Activated naive CD8-positive, alpha-beta T cell (primary cell): ENCODE data around the gene COL1A2.

Source experiments
- H3K27ac Mint-ChIP-seq: one replicate; pipeline ENCODE4 v1.8.0; 2021; ENCODE audit warnings: mixed read lengths
- H3K27me3 Mint-ChIP-seq: one replicate; pipeline ENCODE4 v1.8.0; 2021; ENCODE audit warnings: mixed read lengths
- H3K36me3 Mint-ChIP-seq: one replicate; pipeline ENCODE4 v1.8.0; 2021; ENCODE audit warnings: mixed read lengths
- H3K4me1 Mint-ChIP-seq: one replicate; pipeline ENCODE4 v1.8.0; 2021; ENCODE audit warnings: low read depth, mixed read lengths
- H3K4me3 Mint-ChIP-seq: one replicate; pipeline ENCODE4 v1.8.0; 2021; ENCODE audit warnings: mild to moderate bottlenecking, mixed read lengths
- H3K9me3 Mint-ChIP-seq: one replicate; pipeline ENCODE4 v1.8.0; 2021; ENCODE audit warnings: low read depth, mixed read lengths

The COL1A2 gene

GRCh38 chr7:94412762-94413322 lies 18.1 kb downstream of the COL1A2 start:
- H3K4me1 Mint-ChIP-seq: no peaks in the 10 kb centered on the region
- H3K36me3 Mint-ChIP-seq: no peaks in the 10 kb centered on the region
- H3K27ac Mint-ChIP-seq: no peak overlapping the region
- no peak overlapping the region for H3K4me3 Mint-ChIP-seq
- no peaks in the 10 kb centered on the region for H3K9me3 Mint-ChIP-seq
- peaks cover 4% of the 10 kb centered on the region for H3K27me3 Mint-ChIP-seq

DNA sequence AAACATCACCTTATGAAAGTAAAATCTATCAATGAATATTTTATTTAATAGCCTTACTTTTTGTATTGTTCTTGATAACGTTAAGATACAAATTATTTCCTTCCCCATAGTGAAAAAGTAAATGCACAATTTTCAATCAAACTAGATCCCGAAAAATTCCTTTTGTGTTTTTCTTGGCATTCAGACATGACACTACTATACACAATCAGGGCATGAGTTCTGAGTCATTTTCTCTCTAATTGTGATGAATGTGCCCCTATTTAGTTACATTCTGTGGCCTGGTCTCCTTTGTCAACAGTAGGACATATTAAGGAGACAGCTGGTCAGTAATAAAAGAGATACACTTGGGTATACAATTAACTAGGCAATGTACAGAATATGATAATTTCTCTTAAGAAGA lies 19.8 kb downstream of the COL1A2 start:
- Mint-ChIP-seq H3K4me1 (no peaks in the 10 kb centered on the region), H3K9me3 (no peaks in the 10 kb centered on the region), H3K4me3 (no peak overlapping the region), H3K27ac (no peak overlapping the region), H3K36me3 (no peaks in the 10 kb centered on the region), H3K27me3 (peaks cover 4% of the 10 kb centered on the region)

DNA sequence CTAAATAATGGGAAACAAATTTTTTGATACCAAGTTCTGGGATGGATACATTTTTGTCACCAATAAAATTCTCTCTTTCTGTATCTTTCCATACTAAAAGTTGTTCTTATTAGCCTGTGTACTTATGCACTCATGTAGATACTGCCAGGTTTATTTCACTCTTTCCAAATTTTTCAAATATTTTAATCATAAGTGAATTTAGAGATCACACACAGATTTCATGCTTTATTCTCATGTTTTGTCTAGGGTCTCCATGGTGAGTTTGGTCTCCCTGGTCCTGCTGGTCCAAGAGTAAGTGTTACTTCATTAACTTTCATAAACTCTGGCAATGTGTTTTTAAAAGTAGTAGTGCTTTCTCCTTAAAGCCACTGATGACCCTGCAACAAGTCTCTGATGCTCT lies 20.3 kb downstream of the COL1A2 start:
- Mint-ChIP-seq H3K27me3 (peaks cover 4% of the 10 kb centered on the region), H3K27ac (no peak overlapping the region), H3K36me3 (no peaks in the 10 kb centered on the region), H3K4me1 (no peaks in the 10 kb centered on the region), H3K9me3 (no peaks in the 10 kb centered on the region), H3K4me3 (no peak overlapping the region)

DNA sequence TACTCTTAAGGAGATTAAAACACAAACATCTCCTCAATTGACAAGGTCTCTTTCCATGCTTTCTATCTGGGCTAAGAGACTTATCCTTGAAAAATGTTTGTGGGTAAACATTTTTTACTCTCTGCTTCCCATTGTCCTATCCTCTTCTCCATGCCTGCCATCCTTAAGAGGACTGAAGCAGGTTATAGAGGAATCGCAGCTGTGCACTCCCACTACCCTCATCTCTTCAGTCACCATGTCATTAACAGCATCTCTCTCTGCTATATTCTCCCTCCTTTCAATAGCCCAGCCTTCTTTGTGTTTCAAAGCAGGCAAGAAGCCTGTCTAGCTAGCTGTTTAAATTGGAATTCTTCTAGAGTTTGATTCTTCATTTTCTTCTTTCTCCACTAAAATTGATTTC lies 22.6 kb downstream of the COL1A2 start:
- Mint-ChIP-seq H3K27ac (no peak overlapping the region), H3K4me1 (no peaks in the 10 kb centered on the region), H3K27me3 (peaks cover 8% of the 10 kb centered on the region), H3K4me3 (no peak overlapping the region), H3K36me3 (no peaks in the 10 kb centered on the region), H3K9me3 (no peaks in the 10 kb centered on the region)

GRCh38 chr7:94417901-94418300 lies 23.2 kb downstream of the COL1A2 start:
- no peak overlapping the region for H3K27ac Mint-ChIP-seq
- H3K27me3 Mint-ChIP-seq: peaks cover 8% of the 10 kb centered on the region
- no peaks in the 10 kb centered on the region for H3K9me3 Mint-ChIP-seq
- H3K4me1 Mint-ChIP-seq: no peaks in the 10 kb centered on the region
- no peak overlapping the region for H3K4me3 Mint-ChIP-seq
- H3K36me3 Mint-ChIP-seq: no peaks in the 10 kb centered on the region

GRCh38 chr7:94418851-94419250 lies 24.2 kb downstream of the COL1A2 start:
- Mint-ChIP-seq H3K4me3 (no peak overlapping the region), H3K36me3 (no peaks in the 10 kb centered on the region), H3K27me3 (peaks cover 8% of the 10 kb centered on the region), H3K27ac (no peak overlapping the region), H3K4me1 (no peaks in the 10 kb centered on the region), H3K9me3 (no peaks in the 10 kb centered on the region)

DNA sequence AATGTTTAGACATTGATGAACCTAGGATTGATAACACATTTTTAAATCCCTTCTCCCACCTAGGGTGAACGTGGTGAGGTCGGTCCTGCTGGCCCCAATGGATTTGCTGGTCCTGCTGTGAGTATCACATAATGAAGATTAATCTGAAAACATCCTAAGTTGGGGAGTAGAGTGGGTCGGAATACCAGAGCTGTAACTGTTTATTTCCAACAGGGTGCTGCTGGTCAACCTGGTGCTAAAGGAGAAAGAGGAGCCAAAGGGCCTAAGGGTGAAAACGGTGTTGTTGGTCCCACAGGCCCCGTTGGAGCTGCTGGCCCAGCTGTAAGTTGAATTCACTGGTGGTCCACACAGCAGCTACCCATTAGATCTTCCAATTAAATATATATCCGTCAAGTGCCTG lies 25.6 kb downstream of the COL1A2 start:
- Mint-ChIP-seq H3K27ac (no peak overlapping the region), H3K4me1 (no peaks in the 10 kb centered on the region), H3K36me3 (no peaks in the 10 kb centered on the region), H3K9me3 (no peaks in the 10 kb centered on the region), H3K27me3 (peaks cover 9% of the 10 kb centered on the region), H3K4me3 (no peak overlapping the region)

GRCh38 chr7:94421681-94422080 lies 27.0 kb downstream of the COL1A2 start:
- no peaks in the 10 kb centered on the region for H3K9me3 Mint-ChIP-seq
- H3K36me3 Mint-ChIP-seq: no peaks in the 10 kb centered on the region
- peaks cover 6% of the 10 kb centered on the region for H3K27me3 Mint-ChIP-seq
- no peaks in the 10 kb centered on the region for H3K4me1 Mint-ChIP-seq
- no peak overlapping the region for H3K4me3 Mint-ChIP-seq
- no peak overlapping the region for H3K27ac Mint-ChIP-seq

DNA sequence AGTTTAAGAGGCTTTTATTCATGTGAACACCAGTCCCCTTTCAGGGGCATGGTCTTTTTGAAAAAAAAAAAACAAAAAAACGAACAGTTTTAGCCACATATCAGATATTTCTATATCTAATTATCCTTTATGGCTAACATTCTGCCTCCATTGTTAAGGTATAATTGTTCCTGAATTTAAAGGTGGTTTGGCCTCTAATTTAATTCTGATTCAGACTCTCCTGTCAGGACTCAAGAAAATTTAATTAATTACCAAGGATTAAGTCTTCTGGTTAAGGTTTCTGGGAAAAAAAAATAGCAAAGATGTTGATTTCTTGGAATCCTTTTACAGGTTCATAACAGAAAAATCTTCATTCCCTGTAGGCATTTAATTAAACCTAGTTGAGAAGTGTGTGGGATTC lies 27.4 kb downstream of the COL1A2 start:
- H3K27me3 Mint-ChIP-seq: peaks cover 6% of the 10 kb centered on the region
- H3K36me3 Mint-ChIP-seq: no peaks in the 10 kb centered on the region
- no peaks in the 10 kb centered on the region for H3K4me1 Mint-ChIP-seq

DNA sequence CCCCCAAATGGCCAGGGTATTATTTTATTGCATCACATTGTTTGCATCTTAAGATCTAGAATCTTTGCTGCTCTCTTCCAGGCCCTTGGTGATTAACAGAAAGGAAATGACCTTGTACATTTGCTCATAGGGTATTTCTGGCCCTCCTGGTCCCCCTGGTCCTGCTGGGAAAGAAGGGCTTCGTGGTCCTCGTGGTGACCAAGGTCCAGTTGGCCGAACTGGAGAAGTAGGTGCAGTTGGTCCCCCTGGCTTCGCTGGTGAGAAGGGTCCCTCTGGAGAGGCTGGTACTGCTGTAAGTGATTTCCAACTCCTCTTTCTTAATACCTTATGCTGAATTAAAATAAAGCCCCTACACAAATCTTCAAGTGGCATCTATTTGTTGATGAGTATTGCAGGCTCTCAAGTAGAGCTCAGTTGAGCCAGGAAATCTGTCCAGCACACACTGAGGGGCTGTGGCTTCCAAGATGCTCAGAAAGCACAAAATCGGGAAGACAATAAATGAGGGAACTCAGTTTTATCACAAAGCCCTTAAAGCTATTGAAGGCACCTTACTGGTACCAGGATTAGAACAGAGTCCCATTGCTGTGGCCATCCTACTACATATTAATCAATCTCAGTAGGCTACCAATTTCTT lies 28.2 kb downstream of the COL1A2 start:
- Mint-ChIP-seq H3K27me3 (peaks cover 6% of the 10 kb centered on the region), H3K4me3 (no peak overlapping the region), H3K36me3 (no peaks in the 10 kb centered on the region), H3K4me1 (no peaks in the 10 kb centered on the region), H3K9me3 (no peaks in the 10 kb centered on the region), H3K27ac (no peak overlapping the region)

More for the DNA sequence above, 27.4 kb downstream of the COL1A2 start:
- H3K27ac Mint-ChIP-seq: no peak overlapping the region
- no peak overlapping the region for H3K4me3 Mint-ChIP-seq
- no peaks in the 10 kb centered on the region for H3K9me3 Mint-ChIP-seq

GRCh38 chr7:94423863-94424735 lies 29.4 kb downstream of the COL1A2 start:
- Mint-ChIP-seq H3K36me3 (no peaks in the 10 kb centered on the region), H3K9me3 (no peaks in the 10 kb centered on the region), H3K4me3 (no peak overlapping the region), H3K4me1 (no peaks in the 10 kb centered on the region), H3K27ac (no peak overlapping the region), H3K27me3 (peaks cover 6% of the 10 kb centered on the region)

DNA sequence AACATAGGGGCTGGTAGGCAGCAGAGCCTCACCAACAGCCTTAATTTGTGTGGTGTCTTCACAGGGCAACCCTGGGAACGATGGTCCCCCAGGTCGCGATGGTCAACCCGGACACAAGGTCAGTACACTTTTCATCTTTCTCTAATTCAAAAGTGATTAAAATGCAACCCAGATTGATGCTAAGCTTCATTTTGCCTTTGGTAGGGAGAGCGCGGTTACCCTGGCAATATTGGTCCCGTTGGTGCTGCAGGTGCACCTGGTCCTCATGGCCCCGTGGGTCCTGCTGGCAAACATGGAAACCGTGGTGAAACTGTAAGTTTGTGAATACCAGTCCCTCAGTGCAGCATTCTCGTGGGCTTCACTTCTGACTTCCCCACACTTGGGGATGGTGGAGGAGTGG lies 30.9 kb downstream of the COL1A2 start:
- H3K27ac Mint-ChIP-seq: no peak overlapping the region
- H3K36me3 Mint-ChIP-seq: no peaks in the 10 kb centered on the region
- no peaks in the 10 kb centered on the region for H3K9me3 Mint-ChIP-seq
- no peak overlapping the region for H3K4me3 Mint-ChIP-seq
- H3K27me3 Mint-ChIP-seq: peaks cover 6% of the 10 kb centered on the region
- no peaks in the 10 kb centered on the region for H3K4me1 Mint-ChIP-seq

DNA sequence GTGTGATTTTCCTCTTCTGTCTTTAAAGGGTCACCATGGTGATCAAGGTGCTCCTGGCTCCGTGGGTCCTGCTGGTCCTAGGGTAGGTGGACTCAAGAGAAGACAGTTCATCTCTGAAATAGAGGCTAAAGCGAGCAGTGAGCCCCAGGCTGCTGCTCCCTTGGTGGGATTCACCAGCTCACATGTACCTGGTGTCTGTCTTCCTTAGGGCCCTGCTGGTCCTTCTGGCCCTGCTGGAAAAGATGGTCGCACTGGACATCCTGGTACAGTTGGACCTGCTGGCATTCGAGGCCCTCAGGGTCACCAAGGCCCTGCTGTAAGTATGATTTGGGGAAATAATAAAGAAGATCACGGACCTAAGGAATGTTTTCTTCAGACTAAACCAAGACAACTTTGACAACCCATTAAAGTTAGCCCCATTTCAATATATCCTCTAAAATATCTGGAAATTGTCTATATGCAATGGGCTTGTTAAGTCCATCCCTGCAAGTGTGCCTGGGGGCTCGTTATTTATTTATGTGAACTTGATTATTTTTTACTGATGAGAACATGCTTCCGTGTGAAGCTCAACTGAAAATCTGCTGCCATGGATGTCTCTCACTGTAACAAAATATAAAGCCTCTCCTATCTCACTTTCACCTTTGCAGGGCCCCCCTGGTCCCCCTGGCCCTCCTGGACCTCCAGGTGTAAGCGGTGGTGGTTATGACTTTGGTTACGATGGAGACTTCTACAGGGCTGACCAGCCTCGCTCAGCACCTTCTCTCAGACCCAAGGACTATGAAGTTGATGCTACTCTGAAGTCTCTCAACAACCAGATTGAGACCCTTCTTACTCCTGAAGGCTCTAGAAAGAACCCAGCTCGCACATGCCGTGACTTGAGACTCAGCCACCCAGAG lies 32.5 kb downstream of the COL1A2 start:
- Mint-ChIP-seq H3K9me3 (no peaks in the 10 kb centered on the region), H3K36me3 (no peaks in the 10 kb centered on the region), H3K27me3 (peaks cover 5% of the 10 kb centered on the region), H3K4me3 (no peak overlapping the region), H3K27ac (no peak overlapping the region), H3K4me1 (no peaks in the 10 kb centered on the region)

GRCh38 chr7:94429153-94429552 lies 34.5 kb downstream of the COL1A2 start:
- Mint-ChIP-seq H3K9me3 (no peaks in the 10 kb centered on the region), H3K27ac (no peak overlapping the region), H3K27me3 (peaks cover 2% of the 10 kb centered on the region), H3K4me1 (no peaks in the 10 kb centered on the region), H3K36me3 (no peaks in the 10 kb centered on the region), H3K4me3 (no peak overlapping the region)

- Mint-ChIP-seq H3K27me3 (peaks cover 10% of the 10 kb centered on the region), H3K9me3 (no peaks in the 10 kb centered on the region), H3K36me3 (no peaks in the 10 kb centered on the region), H3K4me3 (no peak overlapping the region), H3K4me1 (no peaks in the 10 kb centered on the region), H3K27ac (no peak overlapping the region)
Observed at GRCh38 chr7:94431176-94431575, 36.5 kb downstream of the COL1A2 start.
